Aorta (tissue), 5 donors: Measurements from ENCODE around the gene TMEM87A. TPM values are rescaled to one million over a fixed set of nuclear protein-coding genes. Genes with fewer than 3 reads are reported as not detected.
A peak's percentile ranks its signal among the peaks of the same experiment; 100 is the strongest.

ENCODE experiments used
- ATAC-seq: fragments of 200-7000 bp; cut with Tn5 transposase; one replicate; pipeline ENCODE4 v1.9.1; 2022; ENCODE audit warnings: moderate library complexity; ENCODE audit not compliant: low FRiP score
- DNase-seq, 2 donors: peaks; one replicate each; pipeline ENCODE4 v3.0.0-alpha.2; 2020
- H3K27ac ChIP-seq, 2 donors: one replicate each; pipeline ENCODE4 v1.5.1; 2013; ENCODE audit warnings: low read length in 2 of 2, mild to moderate bottlenecking in 2 of 2, moderate library complexity in 2 of 2, control low read depth in 1 of 2, inconsistent platforms in 1 of 2, low read depth in 1 of 2
- H3K27me3 ChIP-seq, 2 donors: one replicate each; pipeline ENCODE4 v1.6.1; 2013; ENCODE audit warnings: control low read depth in 1 of 2, low read length in 1 of 2, mild to moderate bottlenecking in 1 of 2, moderate library complexity in 1 of 2; ENCODE audit not compliant: insufficient read depth in 2 of 2, control insufficient read depth in 1 of 2
- H3K36me3 ChIP-seq, 2 donors: one replicate each; pipeline ENCODE4 v1.6.1; 2013; ENCODE audit warnings: control low read depth in 1 of 2, low read length in 1 of 2, mild to moderate bottlenecking in 1 of 2; ENCODE audit not compliant: insufficient read depth in 2 of 2, control insufficient read depth in 1 of 2
- H3K4me1 ChIP-seq, 2 donors: one replicate each; pipeline ENCODE4 v1.6.1; 2013; ENCODE audit warnings: low read length in 2 of 2, control low read depth in 1 of 2, mild to moderate bottlenecking in 1 of 2, moderate library complexity in 1 of 2; ENCODE audit not compliant: insufficient read depth in 2 of 2, control insufficient read depth in 1 of 2
- H3K4me3 ChIP-seq, 2 donors: one replicate each; pipeline ENCODE4 v1.5.1; 2013; ENCODE audit warnings: low read length in 2 of 2, control low read depth in 1 of 2, mild to moderate bottlenecking in 1 of 2
- H3K9me3 ChIP-seq: one replicate; pipeline ENCODE4 v1.6.1; 2013; ENCODE audit warnings: mild to moderate bottlenecking, low read length; ENCODE audit not compliant: control insufficient read depth
- WGBS, 2 donors: extraction: QIAGEN DNeasy Blood & Tissue Kit; methylation state at CpG; one replicate each; pipeline ENCODE4 v1.1.7; 2013; 5-methylcytosine and 5-hydroxymethylcytosine counted together
- intact Hi-C, 2 donors: fragments of 100-400 bp; cut with DNase I; formaldehyde crosslinking; loops; one replicate each; pipeline versions ENCODE4 v1.14.2 to v1.15.0; 2022
- polyA plus RNA-seq, 2 donors: library from polyadenylated mRNA; stranded (reverse); fragments of 200-250 nt; gene quantifications; one replicate each; pipeline ENCODE4 v1.2.3, GENCODE V29; 2013
- total RNA-seq, 2 donors: library from RNA; stranded (reverse); fragmentation: NEBNext Ultra II Directional; extraction: Animal tissue kit (Norgen Biotek cat#: 25700); gene quantifications; one replicate each; pipeline ENCODE4 v1.2.1, GENCODE V29; 2021
- donor health status: healthy with polysubstance abuse.
- donor health status: Bipolar disorder and iron deficiency.
- donor health status: DM: no; HTN: no; CAD: no.
- donor health status: DM: no; HTN: no; CAD: no.
- donor health status: DM: yes; HTN: yes; CAD: no.

Gene TMEM87A
- total and polyA plus RNA-seq, 4 donors, result 21.4 to 66.8 (median 48.4) TPM

DNA sequence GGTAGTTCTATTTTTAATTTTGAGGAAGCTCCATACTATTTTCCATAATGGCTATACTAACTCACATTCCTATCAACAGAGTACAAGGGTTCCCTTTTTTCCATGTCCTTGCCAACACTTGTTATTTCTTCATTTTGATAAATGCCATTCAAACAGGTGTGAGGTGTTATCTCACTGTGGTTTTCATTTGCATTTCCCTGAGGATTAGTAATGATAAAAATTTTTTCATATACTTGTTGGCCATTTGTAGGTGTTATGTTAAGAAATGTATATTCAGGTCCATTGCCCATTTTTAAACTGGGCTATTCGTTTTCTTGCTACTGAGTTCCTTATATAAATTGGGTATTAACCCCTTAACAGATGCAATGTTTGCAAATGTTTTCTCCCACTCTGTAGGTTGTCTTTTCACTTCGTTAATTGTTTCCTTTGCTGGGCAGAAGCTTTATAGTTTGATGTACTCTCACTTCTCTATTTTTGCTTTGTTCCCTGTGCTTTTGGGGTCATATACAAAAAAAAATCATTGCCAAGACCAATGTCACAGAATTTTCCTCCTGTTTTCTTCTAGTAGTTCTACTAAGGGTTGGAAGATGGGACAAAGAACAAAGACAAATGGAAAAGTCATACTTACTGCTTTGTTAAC is 54.2 kb downstream of the TMEM87A start:
- no peaks in the 10 kb centered on the region for H3K4me1 ChIP-seq
- H3K4me3 ChIP-seq, result no peak overlapping the region
- no peak overlapping the region for H3K27ac ChIP-seq
- H3K36me3 ChIP-seq, result peaks cover 4 to 8% of the 10 kb centered on the region in 2 donors
- intact Hi-C loops, result no loop called here
- ATAC-seq, result no peak
- H3K9me3 ChIP-seq, result no peaks in the 10 kb centered on the region
- DNase-seq, result no peak
- WGBS, 2 donors, result 14 to 26% methylated on average over 2 of the region's 2 CpGs
- H3K27me3 ChIP-seq, result no peaks in the 10 kb centered on the region

DNA sequence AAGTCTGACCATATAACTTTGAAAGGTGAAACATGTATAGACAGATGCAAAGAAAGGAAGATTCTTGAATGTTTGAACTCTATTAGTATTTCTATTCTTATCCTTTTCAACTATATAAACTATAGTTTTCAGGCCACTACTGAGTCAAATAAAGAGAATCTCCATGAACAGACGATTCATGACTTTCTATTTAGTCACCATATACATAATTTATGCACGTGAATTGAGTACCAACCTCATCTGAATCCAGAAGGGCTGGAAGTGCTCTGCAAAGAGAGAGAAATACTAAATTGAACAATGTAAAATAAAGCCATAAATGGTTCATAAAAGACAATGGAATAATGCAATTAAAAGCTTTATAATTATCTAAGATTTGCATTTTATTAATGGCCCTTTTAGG is 55.7 kb downstream of the TMEM87A start:
- intact Hi-C loops, result no loop called here
- 79 to 90% methylated on average over 2 of the region's 2 CpGs for WGBS, 2 donors
- H3K36me3 ChIP-seq, result peaks cover 5 to 13% of the 10 kb centered on the region in 2 donors

GRCh38 chr15:42215913-42216829 is 57.1 kb downstream of the TMEM87A start:
- 87 to 89% methylated on average over 4 of the region's 4 CpGs for WGBS, 2 donors
- intact Hi-C loops, result no loop called here
- H3K27ac ChIP-seq, result no peak overlapping the region
- H3K36me3 ChIP-seq, result peaks cover 5 to 10% of the 10 kb centered on the region in 2 donors
- no peak overlapping the region for H3K4me3 ChIP-seq
- no peaks in the 10 kb centered on the region for H3K27me3 ChIP-seq
- no peaks in the 10 kb centered on the region for H3K4me1 ChIP-seq
- no peak for DNase-seq
- ATAC-seq, result no peak
- H3K9me3 ChIP-seq, result no peaks in the 10 kb centered on the region

More for the DNA sequence above, 55.7 kb downstream of the TMEM87A start:
- Histone ChIP-seq H3K27me3 (no peaks in the 10 kb centered on the region), H3K9me3 (no peaks in the 10 kb centered on the region), H3K4me3 (no peak overlapping the region), H3K27ac (no peak overlapping the region), H3K4me1 (no peaks in the 10 kb centered on the region)
- ATAC-seq (no peak), DNase-seq (no peak)

GRCh38 chr15:42214600-42214999 is 58.6 kb downstream of the TMEM87A start:
- Histone ChIP-seq H3K27me3 (no peaks in the 10 kb centered on the region), H3K36me3 (peaks cover 8 to 10% of the 10 kb centered on the region in 2 donors), H3K4me3 (no peak overlapping the region), H3K4me1 (no peaks in the 10 kb centered on the region), H3K27ac (no peak overlapping the region), H3K9me3 (no peaks in the 10 kb centered on the region)
- whole genome bisulfite sequencing, 2 donors, result 75 to 86% methylated on average over 1 of the region's 1 CpG
- DNase-seq (no peak), ATAC-seq (no peak)
- intact Hi-C loops, result no loop called here

DNA sequence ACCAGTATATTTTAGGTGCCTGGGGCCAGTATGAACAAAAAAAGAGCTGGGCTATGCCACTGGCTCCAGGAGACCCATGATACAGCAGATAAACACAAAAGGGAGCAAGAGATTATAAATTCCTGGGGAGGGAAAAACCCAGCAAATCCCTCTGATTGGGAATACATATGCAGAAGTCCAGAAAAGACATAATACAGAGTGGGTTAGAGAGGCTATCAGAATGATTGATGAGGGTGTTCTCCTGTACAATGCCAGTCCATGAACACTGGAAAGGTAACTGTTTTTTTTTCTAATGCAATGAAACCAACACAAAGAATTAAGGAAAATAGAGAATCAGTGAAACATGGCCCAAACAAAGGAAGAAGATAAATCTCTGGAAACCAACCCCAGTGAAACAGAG is 59.7 kb downstream of the TMEM87A start:
- ATAC-seq, result no peak
- intact Hi-C loops, result no loop called here

GRCh38 chr15:42210696-42211095 is 62.5 kb downstream of the TMEM87A start:
- H3K36me3 ChIP-seq, result peaks cover 5 to 6% of the 10 kb centered on the region in 2 donors
- 90 to 99% methylated on average over 4 of the region's 4 CpGs for WGBS, 2 donors
- peaks cover 0 to 3% of the 10 kb centered on the region in 2 donors for H3K4me1 ChIP-seq
- no peaks in the 10 kb centered on the region for H3K27me3 ChIP-seq
- ATAC-seq (no peak), DNase-seq (no peak)
- intact Hi-C loops, result no loop called here
- H3K27ac ChIP-seq, result no peak overlapping the region
- H3K4me3 ChIP-seq, result no peak overlapping the region
- H3K9me3 ChIP-seq, result no peaks in the 10 kb centered on the region

More for the DNA sequence above, 59.7 kb downstream of the TMEM87A start:
- Histone ChIP-seq H3K9me3 (no peaks in the 10 kb centered on the region), H3K27ac (no peak overlapping the region), H3K4me3 (no peak overlapping the region), H3K27me3 (no peaks in the 10 kb centered on the region), H3K36me3 (peaks cover 8 to 10% of the 10 kb centered on the region in 2 donors), H3K4me1 (no peaks in the 10 kb centered on the region)
- DNase-seq, result no peak

GRCh38 chr15:42207674-42208579 is 65.3 kb downstream of the TMEM87A start, which contains the start of gene VPS39:
TSS of gene VPS39 (minus strand) at chr15:42208304. CDS start at chr15:42208153, 151 bp downstream.
- Histone ChIP-seq H3K27me3 (no peaks in the 10 kb centered on the region), H3K9me3 (no peaks in the 10 kb centered on the region), H3K27ac (peak within 1 kb of the TSS; percentile 47 to 83), H3K36me3 (peaks cover 0 to 3% of the 10 kb centered on the region in 2 donors), H3K4me3 (peak within 1 kb of the TSS; percentile 83 to 91), H3K4me1 (peaks cover 0 to 3% of the 10 kb centered on the region in 2 donors)
- intact Hi-C loops, result no loop called here
- peak; percentile 94 for ATAC-seq
- 1 to 2% methylated on average over 45 of the region's 45 CpGs for WGBS, 2 donors
- DNase-seq, result peak; percentile 93 to 95

- WGBS, 2 donors, result 77% methylated on average over 4 of the region's 4 CpGs
- Histone ChIP-seq H3K4me3 (no peak overlapping the region), H3K4me1 (peaks cover 0 to 3% of the 10 kb centered on the region in 2 donors), H3K9me3 (no peaks in the 10 kb centered on the region), H3K27me3 (no peaks in the 10 kb centered on the region), H3K36me3 (peaks cover 2 to 3% of the 10 kb centered on the region in 2 donors), H3K27ac (no peak overlapping the region)
- ATAC-seq, result no peak
- intact Hi-C loops, result no loop called here
- DNase-seq, result no peak
Measured at GRCh38 chr15:42206406-42206805, 66.8 kb downstream of the TMEM87A start.
